H9 (cell line): ENCODE measurements around the gene RYR3. TPM values are rescaled to one million over a fixed set of nuclear protein-coding genes. Genes with fewer than 3 reads are reported as not detected.

Experiments
- DNase-seq: peaks from one replicate; pipeline ENCODE4 v3.0.0-alpha.2; 2017
- H2AFZ ChIP-seq: one replicate; pipeline ENCODE4 v1.6.1; 2013; ENCODE audit warnings: mild to moderate bottlenecking, low read length, control low read depth, moderate library complexity
- H2AK5ac ChIP-seq: 2 replicates; pipeline ENCODE4 v1.6.1; 2013; ENCODE audit warnings: low read length, control low read depth, mixed read lengths; ENCODE audit not compliant: insufficient read length
- H2BK120ac ChIP-seq: one replicate; pipeline ENCODE4 v1.6.1; 2013; ENCODE audit warnings: low read depth, mild to moderate bottlenecking, low read length, control low read depth, inconsistent platforms; ENCODE audit not compliant: poor library complexity, severe bottlenecking
- H2BK12ac ChIP-seq: 2 replicates; pipeline ENCODE4 v1.6.1; 2013; ENCODE audit warnings: low read length, control low read depth, mixed read lengths, low read depth; ENCODE audit not compliant: insufficient read length
- H2BK15ac ChIP-seq: 2 replicates; pipeline ENCODE4 v1.6.1; 2013; ENCODE audit warnings: low read depth, low read length, control low read depth
- H2BK20ac ChIP-seq: one replicate; pipeline ENCODE4 v1.6.1; 2013; ENCODE audit warnings: low read depth, mild to moderate bottlenecking, low read length, control low read depth, inconsistent platforms; ENCODE audit not compliant: poor library complexity, severe bottlenecking
- H2BK5ac ChIP-seq: 2 replicates; pipeline ENCODE4 v1.6.1; 2013; ENCODE audit warnings: low read length, control low read depth, mixed read lengths; ENCODE audit not compliant: insufficient read length
- H3K14ac ChIP-seq: 2 replicates; pipeline ENCODE4 v1.6.1; 2013; ENCODE audit warnings: low read length, control low read depth; ENCODE audit not compliant: insufficient read depth
- H3K18ac ChIP-seq: 2 replicates; pipeline ENCODE4 v1.6.1; 2013; ENCODE audit warnings: low read depth, mild to moderate bottlenecking, mixed read lengths, low read length, control low read depth; ENCODE audit not compliant: insufficient read length
- H3K23ac ChIP-seq: 2 replicates; pipeline ENCODE4 v1.6.1; 2013; ENCODE audit warnings: low read length, control low read depth, mixed read lengths, low read depth; ENCODE audit not compliant: insufficient read length
- H3K23me2 ChIP-seq: 2 replicates; pipeline ENCODE4 v1.6.1; 2013; ENCODE audit warnings: low read depth, mild to moderate bottlenecking, mixed read lengths, low read length, control low read depth; ENCODE audit not compliant: insufficient read length, poor library complexity, severe bottlenecking
- H3K27ac ChIP-seq: 2 replicates; pipeline ENCODE4 v1.5.1; 2013; ENCODE audit warnings: low read length, control low read depth, mixed read lengths, low read depth; ENCODE audit not compliant: insufficient read length
- H3K27me3 ChIP-seq: 2 replicates; pipeline ENCODE4 v1.6.1; 2013; ENCODE audit warnings: low read length, control low read depth, inconsistent platforms; ENCODE audit not compliant: insufficient read depth
- H3K4ac ChIP-seq: 2 replicates; pipeline ENCODE4 v1.6.1; 2013; ENCODE audit warnings: low read depth, mild to moderate bottlenecking, control low read depth, inconsistent platforms, low read length, moderate library complexity
- H3K4me1 ChIP-seq: 2 replicates; pipeline ENCODE4 v1.6.1; 2013; ENCODE audit warnings: low read length, control low read depth, inconsistent platforms; ENCODE audit not compliant: insufficient read depth
- H3K4me2 ChIP-seq: 2 replicates; pipeline ENCODE4 v1.6.1; 2013; ENCODE audit warnings: low read length, control low read depth, mixed read lengths; ENCODE audit not compliant: insufficient read length, insufficient read depth
- H3K56ac ChIP-seq: 2 replicates; pipeline ENCODE4 v1.6.1; 2013; ENCODE audit warnings: low read depth, mild to moderate bottlenecking, mixed read lengths, low read length, control low read depth; ENCODE audit not compliant: insufficient read length
- H3K79me1 ChIP-seq: 2 replicates; pipeline ENCODE4 v1.6.1; 2013; ENCODE audit warnings: low read depth, mild to moderate bottlenecking, moderate library complexity, low read length, control low read depth, inconsistent platforms; ENCODE audit not compliant: insufficient read depth, poor library complexity, severe bottlenecking
- H3K79me2 ChIP-seq: 2 replicates; pipeline ENCODE4 v1.6.1; 2013; ENCODE audit warnings: low read length, control low read depth, inconsistent platforms; ENCODE audit not compliant: insufficient read depth
- H3K9ac ChIP-seq: 2 replicates; pipeline ENCODE4 v1.6.1; 2013; ENCODE audit warnings: low read length, control low read depth, mixed read lengths; ENCODE audit not compliant: insufficient read length; ENCODE audit errors: extremely low read depth
- H3K9me3 ChIP-seq: one replicate; pipeline ENCODE4 v1.6.1; 2013; ENCODE audit warnings: low read depth, low read length, inconsistent platforms; ENCODE audit not compliant: control insufficient read depth
- H3T11ph ChIP-seq: one replicate; pipeline ENCODE4 v1.6.1; 2013; ENCODE audit warnings: mild to moderate bottlenecking, low read length, control low read depth, inconsistent platforms
- H4K20me1 ChIP-seq: one replicate; pipeline ENCODE4 v1.6.1; 2013; ENCODE audit not compliant: control insufficient read depth, insufficient read length, insufficient read depth
- H4K5ac ChIP-seq: 2 replicates; pipeline ENCODE4 v1.6.1; 2013; ENCODE audit warnings: low read depth, mild to moderate bottlenecking, mixed read lengths, low read length, control low read depth; ENCODE audit not compliant: insufficient read length
- H4K8ac ChIP-seq: replicated peaks from 2 replicates; pipeline ENCODE4 v1.6.1; 2013; ENCODE audit warnings: low read length, control low read depth, mixed read lengths, low read depth; ENCODE audit not compliant: insufficient read length
- H4K91ac ChIP-seq: 2 replicates; pipeline ENCODE4 v1.6.1; 2013; ENCODE audit warnings: low read depth, mild to moderate bottlenecking, moderate library complexity, mixed read lengths, low read length, control low read depth; ENCODE audit not compliant: insufficient read length
- H3K27ac Mint-ChIP-seq, 3 experiments: 2 replicates in 2 of 3; 3 replicates in 1 of 3; pipeline ENCODE4 v1.8.0; 2020 to 2021; ENCODE audit warnings: mixed read lengths in 3 of 3, mild to moderate bottlenecking in 1 of 3, moderate library complexity in 1 of 3
- H3K27me3 Mint-ChIP-seq: 2 replicates; pipeline ENCODE4 v1.8.0; 2021; ENCODE audit warnings: low read depth, mild to moderate bottlenecking, moderate library complexity, mixed read lengths
- H3K36me3 Mint-ChIP-seq, 3 experiments: 2 replicates in 2 of 3; 3 replicates in 1 of 3; pipeline ENCODE4 v1.8.0; 2020 to 2021; ENCODE audit warnings: low read depth in 3 of 3, mixed read lengths in 3 of 3; ENCODE audit not compliant: insufficient read depth in 1 of 3
- H3K4me1 Mint-ChIP-seq, 2 experiments: 2 replicates each; pipeline ENCODE4 v1.8.0; 2020; ENCODE audit warnings: mixed read lengths in 2 of 2
- H3K4me3 Mint-ChIP-seq, 2 experiments: 2 replicates in 1 of 2; 3 replicates in 1 of 2; pipeline ENCODE4 v1.8.0; 2020 to 2021; ENCODE audit warnings: mild to moderate bottlenecking in 2 of 2, mixed read lengths in 2 of 2, moderate library complexity in 1 of 2
- H3K9me3 Mint-ChIP-seq, 2 experiments: 2 replicates in 1 of 2; 3 replicates in 1 of 2; pipeline ENCODE4 v1.8.0; 2020; ENCODE audit warnings: mild to moderate bottlenecking in 2 of 2, mixed read lengths in 2 of 2, moderate library complexity in 1 of 2
- CTCF ChIP-seq: fragments of 200-600 bp; sonication (generic); conservative IDR thresholded peaks from 3 replicates; pipeline ENCODE4 v1.8.0; 2021; ENCODE audit warnings: antibody characterized with exemption, mild to moderate bottlenecking
- WGBS: extraction: QIAGEN DNeasy Blood & Tissue Kit; methylation state at CpG from one replicate; pipeline ENCODE4 v1.1.7; 2013; ENCODE audit warnings: missing lambda C conversion rate, low lambda C conversion rate, mixed read lengths; ENCODE audit not compliant: insufficient read length; ENCODE audit errors: extremely low coverage; 5-methylcytosine and 5-hydroxymethylcytosine counted together
- total RNA-seq: library from RNA; stranded (reverse); gene quantifications from 2 replicates; pipeline ENCODE4 v1.2.1, GENCODE V29; 2021

Gene RYR3
- total RNA-seq, 1 experiment from 2014 or later, result 0.85 TPM

GRCh38 chr15:33810073-33810595, 499.4 kb downstream of the RYR3 start:
- H3K27ac Mint-ChIP-seq, result no peak overlapping the region
- Histone ChIP-seq H3K23ac (no peak overlapping the region), H3K4ac (no peak overlapping the region), H3K23me2 (no peaks in the 10 kb centered on the region), H4K5ac (no peak overlapping the region), H2BK20ac (no peak overlapping the region), H3K4me1 (no peaks in the 10 kb centered on the region), H3K9ac (no peak overlapping the region), H4K91ac (no peak overlapping the region), H3T11ph (no peak overlapping the region), H2AFZ (no peak overlapping the region), H3K14ac (no peak overlapping the region), H3K56ac (no peak overlapping the region), H3K79me2 (no peaks in the 10 kb centered on the region), H2BK5ac (no peak overlapping the region), H3K18ac (no peak overlapping the region), H3K9me3 (no peaks in the 10 kb centered on the region), H2BK12ac (no peak overlapping the region), H3K4me2 (no peak overlapping the region), H2BK15ac (no peak overlapping the region), H3K79me1 (no peaks in the 10 kb centered on the region), H3K27me3 (no peaks in the 10 kb centered on the region), H3K27ac (no peak overlapping the region), H4K8ac (no peak overlapping the region), H4K20me1 (no peaks in the 10 kb centered on the region), H2AK5ac (no peak overlapping the region), H2BK120ac (no peak overlapping the region)
- H3K4me3 Mint-ChIP-seq, result no peak overlapping the region
- peaks cover 0 to 4% of the 10 kb centered on the region in 2 experiments; a peak in 2 of 4 replicates for H3K4me1 Mint-ChIP-seq
- TF ChIP-seq CTCF, result peak; percentile 48; the same call in 2 of the 3 replicates
- H3K9me3 Mint-ChIP-seq, result peaks cover 0 to 3% of the 10 kb centered on the region in 2 experiments; a peak in 1 of 5 replicates
- DNase-seq, result no peak
- H3K36me3 Mint-ChIP-seq, result no peaks in the 10 kb centered on the region; a peak in 1 of 7 replicates
- WGBS, result no CpG with 5 or more reads among the region's 10 CpGs
- no peaks in the 10 kb centered on the region; the same call in none of the 2 replicates for H3K27me3 Mint-ChIP-seq
